Upper lobe of right lung (tissue), 1 donor: ENCODE data around the gene OSMR. TPM values are rescaled to one million over a fixed set of nuclear protein-coding genes. Genes with fewer than 3 reads are reported as not detected.

Experiments
- ATAC-seq: fragments of 200-7000 bp; cut with Tn5 transposase; one replicate; pipeline ENCODE4 v1.9.1; 2020; ENCODE audit warnings: mild to moderate bottlenecking, moderate library complexity
- DNase-seq: peaks from one replicate; pipeline ENCODE4 v3.0.0-alpha.2; 2020
- H3K27ac ChIP-seq: fragments of 200-600 bp; one replicate; pipeline ENCODE4 v1.8.0; 2022
- H3K27me3 ChIP-seq: fragments of 200-600 bp; one replicate; pipeline ENCODE4 v1.8.0; 2022; ENCODE audit warnings: mild to moderate bottlenecking
- H3K36me3 ChIP-seq: fragments of 200-600 bp; one replicate; pipeline ENCODE4 v1.8.0; 2022
- H3K4me1 ChIP-seq: fragments of 200-600 bp; one replicate; pipeline ENCODE4 v1.8.0; 2022
- H3K4me3 ChIP-seq: fragments of 200-600 bp; one replicate; pipeline ENCODE4 v1.8.0; 2022; ENCODE audit warnings: mild to moderate bottlenecking
- H3K9me3 ChIP-seq: fragments of 200-600 bp; one replicate; pipeline ENCODE4 v1.8.0; 2022
- intact Hi-C: fragments of 100-400 bp; cut with DNase I; formaldehyde crosslinking; loops from one replicate; pipeline ENCODE4 v1.11.0; 2022
- total RNA-seq: library from RNA; stranded (reverse); fragmentation: NEBNext Ultra II Directional; extraction: Animal tissue kit (Norgen Biotek cat#: 25700); gene quantifications from one replicate; pipeline ENCODE4 v1.2.1, GENCODE V29; 2021
- TF ChIP-seq, protein P1 (sequence below): fragments of 200-600 bp; IDR thresholded peaks from one replicate; pipeline ENCODE4 v1.8.0; 2022; ENCODE audit warnings: antibody characterized with exemption
- donor health status: DM: no; HTN: yes; CAD: no; lungs with severe emphysema.

OSMR gene
- total RNA-seq, 1 donor from 2014 or later, result 85.6 TPM

DNA sequence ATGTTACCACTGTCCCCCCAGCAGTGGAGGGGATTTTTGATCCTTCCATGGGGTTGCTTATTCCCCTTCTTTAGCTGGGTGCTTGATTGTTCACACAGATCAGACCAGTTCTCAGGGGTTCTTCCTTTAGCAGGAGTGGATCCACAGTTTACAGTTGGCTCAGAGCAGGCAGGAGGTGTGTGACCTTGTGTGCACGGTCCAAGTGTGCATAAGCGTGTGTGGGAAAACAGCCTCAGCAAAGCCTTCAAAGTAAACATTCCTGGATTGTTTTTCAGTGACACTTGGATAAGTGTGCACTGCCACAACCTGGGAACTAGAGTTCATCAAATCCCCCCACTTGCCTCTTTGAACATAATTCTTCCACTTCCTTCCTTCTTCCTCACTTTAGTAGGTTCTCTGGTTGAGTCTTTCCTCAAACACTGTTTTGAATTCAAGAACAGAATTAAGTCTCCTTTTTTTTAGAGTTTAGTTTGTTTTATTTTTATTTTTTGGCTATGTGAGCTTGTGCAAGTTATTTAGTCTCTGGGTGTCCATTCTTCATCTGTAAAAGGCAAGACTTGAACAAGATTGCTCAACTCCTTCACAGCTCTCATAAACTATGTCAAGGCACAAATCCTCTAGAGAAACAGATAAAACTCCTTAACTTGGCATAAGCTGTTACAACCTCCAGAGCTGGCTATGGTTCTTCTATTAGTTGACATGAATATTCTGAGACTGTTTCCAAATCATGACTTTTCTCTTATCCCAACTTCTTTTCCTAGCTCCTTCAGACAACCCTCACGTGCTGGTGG is 78.0 kb downstream of the OSMR start:
- Histone ChIP-seq H3K9me3 (no peaks in the 10 kb centered on the region), H3K36me3 (peaks cover 81% of the 10 kb centered on the region), H3K27ac (no peak overlapping the region), H3K4me1 (no peaks in the 10 kb centered on the region), H3K4me3 (no peak overlapping the region), H3K27me3 (no peaks in the 10 kb centered on the region)
- intact Hi-C loops, result loop anchor here (5.0 kb wide), 1 partner anchor 92 kb away; no protein-coding TSS in a partner anchor
- DNase-seq, result no peak
- ATAC-seq, result peak; percentile 44
- TF ChIP-seq, protein P1, sequence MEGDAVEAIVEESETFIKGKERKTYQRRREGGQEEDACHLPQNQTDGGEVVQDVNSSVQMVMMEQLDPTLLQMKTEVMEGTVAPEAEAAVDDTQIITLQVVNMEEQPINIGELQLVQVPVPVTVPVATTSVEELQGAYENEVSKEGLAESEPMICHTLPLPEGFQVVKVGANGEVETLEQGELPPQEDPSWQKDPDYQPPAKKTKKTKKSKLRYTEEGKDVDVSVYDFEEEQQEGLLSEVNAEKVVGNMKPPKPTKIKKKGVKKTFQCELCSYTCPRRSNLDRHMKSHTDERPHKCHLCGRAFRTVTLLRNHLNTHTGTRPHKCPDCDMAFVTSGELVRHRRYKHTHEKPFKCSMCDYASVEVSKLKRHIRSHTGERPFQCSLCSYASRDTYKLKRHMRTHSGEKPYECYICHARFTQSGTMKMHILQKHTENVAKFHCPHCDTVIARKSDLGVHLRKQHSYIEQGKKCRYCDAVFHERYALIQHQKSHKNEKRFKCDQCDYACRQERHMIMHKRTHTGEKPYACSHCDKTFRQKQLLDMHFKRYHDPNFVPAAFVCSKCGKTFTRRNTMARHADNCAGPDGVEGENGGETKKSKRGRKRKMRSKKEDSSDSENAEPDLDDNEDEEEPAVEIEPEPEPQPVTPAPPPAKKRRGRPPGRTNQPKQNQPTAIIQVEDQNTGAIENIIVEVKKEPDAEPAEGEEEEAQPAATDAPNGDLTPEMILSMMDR, result no peak

DNA sequence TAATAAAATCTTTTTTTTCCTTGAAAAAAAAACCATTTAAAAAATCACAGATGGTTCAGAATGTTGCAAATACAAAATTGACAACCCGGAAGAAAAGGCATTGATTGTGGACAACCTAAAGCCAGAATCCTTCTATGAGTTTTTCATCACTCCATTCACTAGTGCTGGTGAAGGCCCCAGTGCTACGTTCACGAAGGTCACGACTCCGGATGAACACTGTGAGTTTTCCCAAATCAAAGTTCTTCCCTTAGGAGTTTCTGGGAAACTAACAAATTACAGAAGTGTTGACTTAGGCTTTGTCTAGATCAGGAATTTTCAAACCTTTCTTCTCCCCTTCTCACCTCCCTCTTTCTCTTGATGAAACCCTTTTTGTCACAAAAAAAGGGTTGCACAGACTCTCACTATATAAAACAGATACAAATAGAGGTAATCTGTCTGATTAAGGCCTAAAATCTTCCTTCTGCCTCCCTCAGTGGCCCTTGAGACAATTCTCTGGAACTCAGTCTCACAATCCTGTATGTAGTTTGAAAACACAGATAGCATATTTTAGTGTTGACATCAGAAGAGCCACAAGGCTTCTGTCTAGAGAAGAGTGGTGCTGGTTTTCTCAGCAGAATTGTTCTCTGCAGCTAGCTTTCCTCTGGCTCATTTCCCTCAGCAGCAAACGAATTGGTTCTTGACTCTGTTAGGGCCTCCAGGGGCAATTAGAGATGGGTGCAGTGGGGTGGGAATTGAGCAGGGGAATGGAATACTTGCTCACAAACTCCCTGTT is 79.5 kb downstream of the OSMR start:
- intact Hi-C loops, result no loop called here
- H3K4me1 ChIP-seq, result no peaks in the 10 kb centered on the region
- ATAC-seq (no peak), DNase-seq (no peak)
- TF ChIP-seq, protein P1, result no peak
- H3K27ac ChIP-seq, result no peak overlapping the region
- no peak overlapping the region for H3K4me3 ChIP-seq
- no peaks in the 10 kb centered on the region for H3K9me3 ChIP-seq
- H3K36me3 ChIP-seq, result peaks cover 81% of the 10 kb centered on the region
- no peaks in the 10 kb centered on the region for H3K27me3 ChIP-seq

DNA sequence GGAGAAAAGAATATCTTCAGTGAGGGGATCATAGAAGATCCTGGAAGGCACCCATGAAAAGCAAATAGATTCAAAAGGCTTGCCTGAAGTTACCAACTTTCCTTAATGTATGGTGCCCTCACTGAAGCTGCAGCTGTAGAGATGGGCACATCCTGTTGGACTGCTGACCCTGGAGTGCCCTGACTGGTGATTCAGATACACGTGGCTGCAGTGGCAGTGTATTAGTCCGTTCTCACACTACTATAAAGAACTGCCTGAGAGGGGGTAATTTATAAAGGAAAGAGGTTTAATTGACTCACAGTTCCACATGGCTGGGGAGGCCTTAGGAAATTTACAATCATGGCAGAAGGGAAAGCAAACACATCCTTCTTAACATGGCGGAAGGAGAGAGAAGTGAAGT is 80.3 kb downstream of the OSMR start:
- ATAC-seq, result no peak
- H3K4me3 ChIP-seq, result no peak overlapping the region
- H3K36me3 ChIP-seq, result peaks cover 74% of the 10 kb centered on the region
- H3K27ac ChIP-seq, result no peak overlapping the region
- no peaks in the 10 kb centered on the region for H3K9me3 ChIP-seq
- intact Hi-C loops, result no loop called here
- DNase-seq, result no peak
- no peaks in the 10 kb centered on the region for H3K4me1 ChIP-seq
- H3K27me3 ChIP-seq, result no peaks in the 10 kb centered on the region
- TF ChIP-seq, protein P1, result no peak

DNA sequence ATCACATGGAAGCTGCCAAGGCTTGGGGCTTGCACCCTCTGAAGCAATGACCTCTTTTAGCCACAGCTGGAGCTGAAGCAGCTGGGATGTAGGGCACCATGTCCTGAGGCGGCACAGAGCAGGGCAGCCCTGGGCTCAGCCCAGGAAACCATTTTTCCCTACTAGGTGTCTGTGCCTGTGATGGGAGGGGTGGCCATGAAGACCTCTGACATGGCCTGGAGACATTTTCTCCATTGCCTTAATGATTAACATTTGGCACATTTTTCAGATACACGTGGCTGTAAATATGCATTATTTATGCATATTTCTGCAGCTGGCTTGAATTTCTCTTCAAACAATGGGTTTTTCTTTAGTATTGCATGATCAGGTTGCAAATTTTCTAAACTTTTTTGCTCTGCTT is 81.7 kb downstream of the OSMR start:
- Histone ChIP-seq H3K36me3 (peaks cover 79% of the 10 kb centered on the region), H3K27ac (no peak overlapping the region), H3K9me3 (no peaks in the 10 kb centered on the region), H3K4me1 (no peaks in the 10 kb centered on the region), H3K4me3 (no peak overlapping the region), H3K27me3 (no peaks in the 10 kb centered on the region)
- ATAC-seq (no peak), DNase-seq (no peak)
- TF ChIP-seq, protein P1, result no peak
- intact Hi-C loops, result no loop called here

DNA sequence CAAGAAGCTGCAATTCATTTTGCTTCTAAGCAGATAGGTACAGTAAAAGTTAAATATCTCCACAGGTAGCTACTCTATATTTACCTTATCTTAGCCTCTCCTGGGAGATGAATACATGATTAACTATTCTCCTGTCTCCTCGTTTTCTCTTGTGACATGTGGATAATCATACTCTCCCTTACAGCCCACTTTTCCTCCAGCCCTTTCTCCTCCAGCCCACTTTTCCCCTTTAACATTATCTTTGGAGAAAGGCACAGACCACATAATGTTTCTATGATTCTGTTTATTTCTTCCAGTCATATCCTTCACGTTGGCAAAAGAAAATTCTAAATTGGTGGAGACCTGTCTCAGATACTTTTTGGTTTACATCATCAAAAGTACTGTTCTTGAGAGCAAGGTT is 84.0 kb downstream of the OSMR start:
- intact Hi-C loops, result no loop called here
- Histone ChIP-seq H3K36me3 (peaks cover 92% of the 10 kb centered on the region), H3K27me3 (no peaks in the 10 kb centered on the region)

More for the DNA sequence above, 84.0 kb downstream of the OSMR start:
- H3K4me1 ChIP-seq, result no peaks in the 10 kb centered on the region
- ATAC-seq, result no peak
- H3K4me3 ChIP-seq, result no peak overlapping the region
- no peak overlapping the region for H3K27ac ChIP-seq
- TF ChIP-seq, protein P1, result no peak
- DNase-seq, result no peak
- H3K9me3 ChIP-seq, result no peaks in the 10 kb centered on the region
